GM19372 (cell line): ENCODE measurements around the gene MDFI.

ENCODE experiments used
- ATAC-seq: cut with Tn5 transposase; IDR thresholded peaks from one replicate; pipeline ENCODE4 v1.9.1; 2021; ENCODE audit warnings: mild to moderate bottlenecking, low read depth, moderate library complexity; ENCODE audit not compliant: unreplicated experiment

Gene MDFI, protein sequence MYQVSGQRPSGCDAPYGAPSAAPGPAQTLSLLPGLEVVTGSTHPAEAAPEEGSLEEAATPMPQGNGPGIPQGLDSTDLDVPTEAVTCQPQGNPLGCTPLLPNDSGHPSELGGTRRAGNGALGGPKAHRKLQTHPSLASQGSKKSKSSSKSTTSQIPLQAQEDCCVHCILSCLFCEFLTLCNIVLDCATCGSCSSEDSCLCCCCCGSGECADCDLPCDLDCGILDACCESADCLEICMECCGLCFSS

GRCh38 chr6:41638002-41638934 lies at the start of gene MDFI:
Gene MDFI (plus strand): TSS chr6:41638468. CDS start chr6:41638750, 282 bp downstream.
- ATAC-seq: no peak

DNA sequence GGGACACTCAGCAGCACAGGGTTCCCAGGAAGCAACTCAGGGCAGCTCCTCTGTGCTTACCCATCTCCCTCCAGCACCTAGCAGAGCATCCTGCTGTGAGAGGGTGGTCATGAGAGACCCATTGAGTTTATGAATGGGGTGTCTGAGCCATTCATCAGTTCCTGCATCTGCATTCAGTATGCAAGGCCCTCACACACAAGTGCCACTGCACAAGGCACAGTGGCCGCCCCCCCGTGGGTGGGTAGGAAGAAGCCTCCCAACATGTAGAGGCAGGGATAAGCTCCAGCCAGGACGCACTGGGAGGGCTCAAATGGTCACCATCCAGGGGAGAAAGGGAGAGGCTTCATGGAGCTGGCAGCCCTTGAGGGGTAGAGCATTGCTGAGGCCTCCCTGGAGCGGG lies 49.0 kb upstream of the MDFI start:
- no peak for ATAC-seq

DNA sequence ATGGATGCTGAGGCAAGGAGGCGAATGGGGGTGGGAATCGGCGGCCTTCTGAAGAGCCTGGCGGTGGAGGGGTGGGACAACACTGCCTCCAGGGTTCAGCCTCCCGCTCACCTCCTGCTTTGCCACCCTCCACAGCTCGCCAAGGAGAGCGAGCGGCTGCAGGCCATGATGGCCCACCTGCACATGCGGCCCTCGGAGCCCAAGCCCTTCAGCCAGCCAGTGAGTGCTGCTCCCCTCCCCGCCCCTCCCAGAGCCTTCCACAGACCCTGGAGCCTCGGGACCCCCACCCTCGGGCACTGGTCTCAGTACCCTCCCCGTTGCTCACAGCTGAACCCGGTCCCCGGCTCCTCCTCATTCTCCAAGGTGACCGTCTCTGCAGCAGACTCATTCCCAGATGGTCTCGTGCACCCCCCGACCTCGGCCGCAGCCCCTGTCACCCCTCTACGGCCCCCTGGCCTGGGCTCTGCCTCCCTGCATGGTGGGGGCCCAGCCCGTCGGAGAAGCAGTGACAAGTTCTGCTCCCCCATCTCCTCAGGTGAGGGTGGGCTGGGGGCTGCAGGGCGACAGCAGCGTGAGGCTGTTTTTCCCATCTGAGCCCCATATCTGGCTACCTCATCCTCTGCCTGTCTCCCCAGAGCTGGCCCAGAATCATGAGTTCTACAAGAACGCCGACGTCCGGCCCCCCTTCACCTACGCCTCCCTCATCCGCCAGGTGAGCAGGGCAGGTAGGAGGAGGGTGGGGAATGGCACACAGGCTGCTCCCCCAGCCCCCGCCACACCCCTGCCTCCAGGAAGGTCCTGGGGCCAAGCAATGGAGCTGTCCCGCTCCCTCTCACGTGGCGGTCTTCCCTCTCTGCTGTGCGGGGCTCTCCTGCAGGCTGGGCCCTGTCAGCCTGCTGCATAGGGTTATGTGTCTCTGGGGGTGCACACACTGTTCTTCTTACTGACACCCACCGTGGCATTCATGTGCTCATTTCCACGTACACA lies 48.3 kb upstream of the MDFI start:
- ATAC-seq: no peak

GRCh38 chr6:41591122-41591521 lies 47.1 kb upstream of the MDFI start:
- ATAC-seq: no peak

DNA sequence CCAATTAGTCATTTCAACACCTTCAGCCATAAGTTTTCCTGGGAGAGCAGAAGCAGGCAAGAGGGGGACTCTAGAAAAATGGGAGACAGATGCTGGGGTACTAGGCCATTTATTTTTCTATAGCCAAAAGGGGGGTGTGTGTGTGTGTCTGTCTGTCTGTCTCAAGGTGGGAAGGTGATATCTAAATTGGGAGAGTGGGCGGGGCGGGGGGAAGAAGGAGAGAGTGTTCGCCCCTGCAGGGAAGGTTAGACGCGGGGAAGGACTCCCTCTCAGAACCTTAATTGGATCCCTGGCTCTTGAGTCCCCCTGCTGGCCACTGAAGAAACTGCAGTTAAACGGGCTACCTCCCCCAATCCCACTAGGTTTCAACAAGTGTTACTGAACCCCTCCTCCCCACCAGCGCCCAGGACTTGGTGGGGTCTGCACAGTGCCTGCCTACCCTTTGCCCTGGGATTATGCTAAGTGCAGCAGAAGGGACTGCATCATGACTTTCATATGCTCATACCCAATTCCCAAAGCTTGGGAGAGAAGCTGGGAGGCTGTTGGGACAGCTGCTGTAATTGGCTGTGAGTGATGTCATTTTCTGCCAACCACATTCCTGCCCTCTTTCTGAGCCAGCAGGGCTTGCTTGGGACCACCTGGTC lies 46.3 kb upstream of the MDFI start:
- ATAC-seq: no peak

- ATAC-seq: no peak
These were observed 44.9 kb upstream of the MDFI start for GRCh38 chr6:41593406-41593805.

DNA sequence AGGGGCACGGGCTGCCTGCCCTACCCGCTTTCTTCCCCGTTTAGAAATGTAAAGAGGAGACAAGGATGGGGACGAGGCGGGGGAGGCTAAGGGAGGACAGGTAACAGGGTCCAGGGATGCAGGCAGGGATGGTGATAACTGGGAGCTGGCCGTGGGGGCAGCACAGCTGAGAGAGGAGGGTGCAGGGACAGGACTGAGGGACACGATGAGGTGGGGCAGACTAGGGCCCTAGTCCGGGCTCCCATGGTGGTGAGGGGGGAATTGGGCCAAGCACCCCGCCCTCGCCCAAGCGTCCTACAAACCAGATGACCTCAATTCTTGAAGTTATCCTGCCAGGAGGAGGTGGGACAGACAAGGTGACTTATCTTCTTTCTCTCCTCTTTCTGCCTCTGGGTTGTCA lies 44.4 kb upstream of the MDFI start:
- ATAC-seq: no peak

DNA sequence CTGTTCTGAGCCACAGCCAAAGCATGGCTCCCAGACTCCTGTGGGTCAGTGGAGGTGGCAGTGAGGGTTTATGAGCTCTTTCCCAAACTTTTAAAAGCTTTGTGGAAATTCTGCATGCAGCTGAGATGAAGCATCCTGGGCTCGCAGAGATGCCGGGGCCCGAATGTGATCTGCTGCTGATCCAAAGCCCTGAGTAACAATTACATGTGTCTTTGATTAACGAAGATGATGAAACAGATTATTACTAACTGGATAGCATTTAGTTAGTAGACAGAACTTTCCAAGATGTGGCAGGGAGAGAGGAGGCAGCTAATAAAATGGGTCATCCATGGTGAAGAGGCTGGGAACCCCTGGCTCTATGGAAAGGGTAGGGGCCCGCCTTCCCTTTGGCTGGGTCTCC lies 43.9 kb upstream of the MDFI start:
- ATAC-seq: no peak

DNA sequence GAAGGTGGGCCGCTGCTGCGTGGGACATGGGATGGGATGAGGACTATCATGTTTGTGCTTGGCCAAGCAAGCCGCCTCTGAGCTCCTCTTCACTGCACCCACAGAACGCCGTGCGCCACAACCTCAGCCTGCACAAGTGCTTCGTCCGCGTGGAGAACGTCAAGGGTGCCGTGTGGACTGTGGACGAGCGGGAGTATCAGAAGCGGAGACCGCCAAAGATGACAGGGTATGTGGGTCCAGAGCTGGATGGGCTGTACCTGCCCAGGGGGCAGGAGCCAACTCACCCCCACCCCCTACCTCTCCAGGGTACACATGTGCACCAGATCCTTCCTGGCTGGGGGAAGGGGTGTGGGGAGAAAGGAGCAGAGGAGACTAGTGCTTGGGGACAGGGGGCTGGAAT lies 43.5 kb upstream of the MDFI start:
- no peak for ATAC-seq

GRCh38 chr6:41595166-41595565 lies 43.1 kb upstream of the MDFI start:
- no peak for ATAC-seq

- ATAC-seq: no peak
These were observed 42.1 kb upstream of the MDFI start for GRCh38 chr6:41596096-41596685.

DNA sequence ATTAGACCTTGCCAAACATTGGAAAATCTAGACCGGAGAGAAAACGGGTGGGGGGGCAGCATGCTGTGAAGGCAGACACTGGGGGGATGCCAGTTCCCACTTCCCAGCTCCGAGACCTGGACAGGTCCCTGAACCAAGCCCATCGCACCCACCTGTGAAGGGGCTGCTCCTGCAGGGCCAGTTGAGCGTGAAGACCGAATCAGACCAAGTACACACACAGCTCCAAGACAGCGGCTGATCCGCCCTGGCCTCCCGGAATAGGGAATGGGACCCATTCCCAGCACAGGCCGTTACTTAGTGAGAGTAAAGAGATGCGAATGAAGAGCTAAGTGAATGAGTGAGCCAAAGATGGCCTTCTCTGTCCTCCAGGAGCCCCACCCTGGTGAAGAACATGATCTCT lies 41.5 kb upstream of the MDFI start:
- ATAC-seq: no peak

GRCh38 chr6:41597246-41598000 lies 40.8 kb upstream of the MDFI start:
- no peak for ATAC-seq

GRCh38 chr6:41598670-41599014 lies 39.6 kb upstream of the MDFI start:
- no peak for ATAC-seq

DNA sequence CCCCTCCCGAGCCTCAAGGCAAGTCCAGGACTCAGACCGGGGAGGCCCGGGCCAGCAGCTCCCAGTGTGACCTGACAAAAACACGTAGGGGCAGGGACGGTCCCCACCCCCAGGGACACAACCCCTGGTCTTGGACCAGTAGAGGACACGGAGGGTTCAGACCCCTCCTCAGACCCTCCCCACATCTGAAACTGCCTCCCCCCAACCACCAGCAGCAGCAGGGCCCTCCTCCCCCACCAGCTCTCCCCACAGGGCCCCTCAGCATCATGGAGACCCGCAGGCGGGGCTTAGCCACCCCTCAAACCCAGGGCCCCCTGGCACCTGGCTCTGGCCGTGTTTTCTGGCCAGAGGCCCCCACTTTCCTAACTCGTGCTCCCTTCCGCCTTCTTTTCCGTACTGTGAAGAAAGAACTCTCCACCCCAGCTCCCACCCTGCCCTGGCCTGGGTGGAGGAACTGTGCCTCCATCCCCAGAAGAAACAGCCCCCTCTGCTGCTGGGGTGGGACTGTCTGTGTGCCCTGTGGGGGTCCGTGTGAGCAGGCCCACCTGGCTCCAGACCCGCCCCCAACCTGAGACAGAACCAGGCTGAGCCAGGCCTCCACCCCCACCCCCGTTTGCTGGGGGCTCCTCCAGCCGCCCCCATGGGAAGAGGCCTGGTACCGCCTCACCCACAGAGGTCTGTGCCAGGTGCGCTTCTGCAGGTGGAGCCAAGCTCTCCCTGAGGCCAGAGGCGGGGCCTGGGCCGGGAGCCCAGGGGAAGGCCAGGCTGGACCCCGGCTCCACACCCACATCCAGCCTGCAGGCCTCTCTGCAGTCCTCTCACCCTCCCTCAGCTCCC lies 39.0 kb upstream of the MDFI start:
- ATAC-seq: no peak

- no peak for ATAC-seq
These were observed 38.3 kb upstream of the MDFI start for GRCh38 chr6:41599852-41600445.

DNA sequence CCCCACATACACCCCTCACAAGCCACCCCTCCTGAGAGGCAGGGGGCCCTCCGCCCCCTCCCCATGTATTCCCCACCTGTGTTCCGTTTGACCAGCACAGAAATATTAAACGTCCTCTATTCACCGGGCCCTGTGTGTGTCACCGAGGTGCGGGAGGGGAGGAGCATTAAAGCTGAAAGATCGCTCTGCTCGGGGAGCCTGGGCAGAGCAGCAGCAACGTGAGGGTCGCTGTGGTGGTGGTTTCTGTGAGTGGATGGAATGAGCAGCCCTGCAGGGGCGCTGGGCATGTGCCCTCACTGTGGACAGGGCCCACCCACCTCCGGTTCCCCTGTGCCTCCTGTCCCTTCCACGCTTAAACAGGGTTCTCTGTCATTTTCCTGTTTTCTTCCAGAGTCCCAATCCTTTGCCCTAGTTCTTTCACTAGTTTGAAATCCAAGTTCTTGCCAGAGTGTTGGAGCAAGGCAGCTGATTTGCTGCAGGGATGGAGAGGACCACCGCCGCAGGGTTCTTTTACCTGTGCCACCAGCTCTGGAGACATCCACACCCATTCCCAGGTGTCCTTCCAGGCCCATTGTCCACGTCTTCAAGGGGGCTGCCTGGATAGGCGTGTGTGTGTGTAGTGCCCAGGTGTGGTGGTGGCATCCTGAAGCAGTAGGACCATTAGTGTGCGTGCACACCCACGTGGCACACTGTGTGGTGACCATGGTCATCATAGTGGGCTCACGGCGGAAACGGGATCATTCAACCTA lies 37.6 kb upstream of the MDFI start:
- ATAC-seq: no peak

DNA sequence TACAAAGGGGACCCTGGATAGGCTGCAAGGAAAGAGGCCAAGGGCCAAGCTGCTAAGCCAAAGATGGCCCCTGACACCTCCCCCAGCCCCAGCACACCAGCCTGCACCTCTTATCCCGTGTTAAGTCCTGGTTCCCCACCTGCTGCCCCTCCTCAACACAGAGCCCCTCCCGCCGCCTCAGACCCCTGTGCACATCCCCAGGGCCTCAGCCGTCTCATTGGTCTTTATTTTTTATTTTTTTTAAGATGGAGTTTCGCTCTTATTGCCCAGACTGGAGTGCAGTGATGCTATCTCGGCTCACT lies 37.1 kb upstream of the MDFI start:
- ATAC-seq: no peak
